MM.1S (cell line): Measurements from ENCODE around the gene GSTM4.
A peak's percentile ranks its signal among the peaks of the same experiment; 100 is the strongest.

Experiments
- DNase-seq: peaks from one replicate; pipeline ENCODE4 v3.0.0-alpha.2; 2015
- H2AFZ ChIP-seq: fragments of 300-600 bp; sonication (generic); 2 replicates; pipeline ENCODE4 v1.6.0; 2016; ENCODE audit warnings: antibody characterized with exemption, low read length
- H3F3A ChIP-seq: fragments of 300-600 bp; sonication (generic); 2 replicates; pipeline ENCODE4 v1.6.1; 2016; ENCODE audit warnings: mild to moderate bottlenecking, antibody characterized with exemption, low read length, moderate library complexity, mixed read lengths; ENCODE audit not compliant: insufficient read depth
- H3K27ac ChIP-seq: fragments of 300-600 bp; sonication (generic); 2 replicates; pipeline ENCODE4 v1.5.1; 2016; ENCODE audit warnings: mild to moderate bottlenecking, low read length
- H3K27me3 ChIP-seq: fragments of 300-600 bp; sonication (generic); replicated peaks from 2 replicates; pipeline ENCODE4 v1.6.0; 2016; ENCODE audit warnings: low read length; ENCODE audit not compliant: insufficient read depth
- H3K36me3 ChIP-seq: fragments of 300-600 bp; sonication (generic); replicated peaks from 2 replicates; pipeline ENCODE4 v1.6.1; 2016; ENCODE audit warnings: mild to moderate bottlenecking, low read length, mixed read lengths; ENCODE audit not compliant: insufficient read depth
- H3K4me1 ChIP-seq: fragments of 300-600 bp; sonication (generic); 2 replicates; pipeline ENCODE4 v1.6.1; 2016; ENCODE audit warnings: low read length, mixed read lengths
- H3K4me2 ChIP-seq: fragments of 300-600 bp; sonication (generic); 2 replicates; pipeline ENCODE4 v1.6.0; 2016; ENCODE audit warnings: low read depth, low read length
- H3K4me3 ChIP-seq: fragments of 300-600 bp; sonication (generic); 2 replicates; pipeline ENCODE4 v1.5.1; 2016; ENCODE audit warnings: low read length, mixed read lengths
- H3K79me2 ChIP-seq: fragments of 300-600 bp; sonication (generic); 2 replicates; pipeline ENCODE4 v1.6.1; 2016; ENCODE audit warnings: mixed run types, low read length, mixed read lengths
- H3K9ac ChIP-seq: fragments of 300-600 bp; sonication (generic); 2 replicates; pipeline ENCODE4 v1.6.1; 2016; ENCODE audit warnings: low read length, mixed read lengths
- H3K9me2 ChIP-seq: fragments of 300-600 bp; sonication (generic); replicated peaks from 2 replicates; pipeline ENCODE4 v1.6.1; 2016; ENCODE audit warnings: mild to moderate bottlenecking, low read length, mixed read lengths; ENCODE audit not compliant: insufficient read depth
- H3K9me3 ChIP-seq: fragments of 300-600 bp; sonication (generic); replicated peaks from 2 replicates; pipeline ENCODE4 v1.6.1; 2016; ENCODE audit warnings: mild to moderate bottlenecking, low read length, mixed read lengths; ENCODE audit not compliant: insufficient read depth
- H4K20me1 ChIP-seq: fragments of 300-600 bp; sonication (generic); 2 replicates; pipeline ENCODE4 v1.6.1; 2016; ENCODE audit warnings: mild to moderate bottlenecking, low read length, moderate library complexity, mixed read lengths; ENCODE audit not compliant: insufficient read depth
- CTCF ChIP-seq: fragments of 300-600 bp; sonication (generic); IDR thresholded peaks from 2 replicates; pipeline ENCODE4 v1.5.1; 2016; ENCODE audit warnings: antibody characterized with exemption, low read length, mixed read lengths
- EZH2 ChIP-seq: fragments of 300-600 bp; sonication (generic); optimal IDR thresholded peaks from 2 replicates; pipeline ENCODE3; 2017; ENCODE audit warnings: low read depth, mild to moderate bottlenecking, antibody characterized with exemption, low read length, mixed read lengths
- EZH2phosphoT487 ChIP-seq: fragments of 300-600 bp; sonication (generic); IDR thresholded peaks from 2 replicates; pipeline ENCODE4 v1.6.1; 2018; ENCODE audit warnings: antibody characterized with exemption, low read length

GSTM4 gene

GRCh38 chr1:109641861-109642260, 14.0 kb upstream of the GSTM4 start:
- H3K27ac ChIP-seq = no peak overlapping the region
- H3F3A ChIP-seq = no peaks in the 10 kb centered on the region
- no peak overlapping the region for H2AFZ ChIP-seq
- no peak overlapping the region for H3K4me2 ChIP-seq
- H3K36me3 ChIP-seq = no peaks in the 10 kb centered on the region
- H3K9ac ChIP-seq = no peak overlapping the region
- H3K4me3 ChIP-seq = no peak overlapping the region
- no peaks in the 10 kb centered on the region for H3K9me2 ChIP-seq
- 0 out of 2 replicates have a peak, but pooled peaks cover 3% of the 10 kb centered on the region for H3K4me1 ChIP-seq
- no peaks in the 10 kb centered on the region for H4K20me1 ChIP-seq
- no peak for DNase-seq
- TF ChIP-seq EZH2phosphoT487 = no peak
- no peak for TF ChIP-seq EZH2
- TF ChIP-seq CTCF = no peak
- no peaks in the 10 kb centered on the region for H3K9me3 ChIP-seq
- H3K79me2 ChIP-seq = no peaks in the 10 kb centered on the region
- no peaks in the 10 kb centered on the region for H3K27me3 ChIP-seq

GRCh38 chr1:109642626-109643025, 13.3 kb upstream of the GSTM4 start:
- TF ChIP-seq EZH2 (no peak), EZH2phosphoT487 (no peak), CTCF (no peak)
- H3K79me2 ChIP-seq = no peaks in the 10 kb centered on the region
- no peaks in the 10 kb centered on the region for H3K9me3 ChIP-seq
- H3K9ac ChIP-seq = no peak overlapping the region
- no peak overlapping the region for H3K4me2 ChIP-seq
- H3K27me3 ChIP-seq = no peaks in the 10 kb centered on the region
- no peak overlapping the region for H3K4me3 ChIP-seq
- no peaks in the 10 kb centered on the region for H3F3A ChIP-seq
- no peaks in the 10 kb centered on the region for H3K9me2 ChIP-seq
- H3K4me1 ChIP-seq = 0 out of 2 replicates have a peak, but pooled peaks cover 3% of the 10 kb centered on the region
- H3K27ac ChIP-seq = no peak overlapping the region
- no peak for DNase-seq
- no peaks in the 10 kb centered on the region for H4K20me1 ChIP-seq
- H3K36me3 ChIP-seq = no peaks in the 10 kb centered on the region
- H2AFZ ChIP-seq = no peak overlapping the region

GRCh38 chr1:109643385-109644230, 12.3 kb upstream of the GSTM4 start:
- no peaks in the 10 kb centered on the region for H3F3A ChIP-seq
- no peak overlapping the region for H3K9ac ChIP-seq
- no peak overlapping the region for H3K27ac ChIP-seq
- H3K9me3 ChIP-seq = no peaks in the 10 kb centered on the region
- H2AFZ ChIP-seq = peak overlapping the region; percentile 59
- H3K27me3 ChIP-seq = no peaks in the 10 kb centered on the region
- no peaks in the 10 kb centered on the region for H3K79me2 ChIP-seq
- 0 out of 2 replicates have a peak, but pooled peaks cover 3% of the 10 kb centered on the region for H3K4me1 ChIP-seq
- no peaks in the 10 kb centered on the region for H3K36me3 ChIP-seq
- no peaks in the 10 kb centered on the region for H3K9me2 ChIP-seq
- no peak overlapping the region for H3K4me3 ChIP-seq
- peak; percentile 64 for TF ChIP-seq CTCF
- TF ChIP-seq EZH2 = no peak
- TF ChIP-seq EZH2phosphoT487 = no peak
- no peaks in the 10 kb centered on the region for H4K20me1 ChIP-seq
- peak; percentile 68 for DNase-seq
- H3K4me2 ChIP-seq = peak overlapping the region; percentile 48; the same call in 1 of the 2 replicates
